HG03460 (cell line): ENCODE measurements around the gene EBP.
A peak's percentile ranks its signal among the peaks of the same experiment; 100 is the strongest.
"Not testable (repeated sequence)": the region's sequence is repeated elsewhere in the genome, so short reads cannot be mapped to it uniquely, and the experiment has no call there.

Experiments
- ATAC-seq: cut with Tn5 transposase; IDR thresholded peaks from one replicate; pipeline ENCODE4 v1.9.1; 2021; ENCODE audit not compliant: unreplicated experiment

Gene EBP

GRCh38 chrX:48492293-48492910 is 29.2 kb upstream of the EBP start:
- no peak for ATAC-seq

- no peak for ATAC-seq
Observed at GRCh38 chrX:48493890-48494364, 27.7 kb upstream of the EBP start.

- no peak for ATAC-seq
Observed at GRCh38 chrX:48496660-48497059, 24.9 kb upstream of the EBP start.

- ATAC-seq: no peak
Observed at GRCh38 chrX:48497871-48498270, 23.7 kb upstream of the EBP start.

- no peak for ATAC-seq
Observed at GRCh38 chrX:48498374-48498809, 23.2 kb upstream of the EBP start.

GRCh38 chrX:48504261-48504660 is 17.3 kb upstream of the EBP start:
- ATAC-seq: no peak

GRCh38 chrX:48505481-48505880 is 16.1 kb upstream of the EBP start:
- no peak for ATAC-seq

GRCh38 chrX:48507246-48507645 is 14.4 kb upstream of the EBP start:
- ATAC-seq: no peak

- ATAC-seq: peak; percentile 88
Observed at GRCh38 chrX:48508400-48509244, 13.0 kb upstream of the EBP start, which contains the start of gene PORCN. PORCN (plus strand) TSS chrX:48508992; CDS start chrX:48509821, 829 bp downstream.

- ATAC-seq: no peak
Observed at GRCh38 chrX:48509245-48509590, 12.4 kb upstream of the EBP start.

GRCh38 chrX:48509619-48510018 is 12.0 kb upstream of the EBP start:
- no peak for ATAC-seq

- no peak for ATAC-seq
Observed at GRCh38 chrX:48511560-48511959, 10.0 kb upstream of the EBP start.

GRCh38 chrX:48512371-48512935 is 9.2 kb upstream of the EBP start:
- ATAC-seq: no peak

- no peak for ATAC-seq
Observed at GRCh38 chrX:48513670-48514069, 7.9 kb upstream of the EBP start.

GRCh38 chrX:48514126-48514806 is 7.3 kb upstream of the EBP start:
- ATAC-seq: no peak

GRCh38 chrX:48514868-48515460 is 6.6 kb upstream of the EBP start:
- no peak for ATAC-seq

GRCh38 chrX:48515842-48516241 is 5.8 kb upstream of the EBP start:
- ATAC-seq: no peak

- ATAC-seq: no peak
Observed at GRCh38 chrX:48516285-48516684, 5.3 kb upstream of the EBP start.

- no peak for ATAC-seq
Observed at GRCh38 chrX:48516987-48517386, 4.6 kb upstream of the EBP start.

- not testable (repeated sequence) for ATAC-seq
Observed at GRCh38 chrX:48519481-48519880, 2.1 kb upstream of the EBP start.

GRCh38 chrX:48520455-48520854 is 1.2 kb upstream of the EBP start:
- ATAC-seq: no peak
